ENCODE results near the gene MGARP. TPM values are rescaled to one million over a fixed set of nuclear protein-coding genes. Genes with fewer than 3 reads are reported as not detected.
A peak's percentile ranks its signal among the peaks of the same experiment; 100 is the strongest.

Gene MGARP
- polyA plus RNA-seq, 1 donor (not counting 4 experiments of a cell fraction or from before 2014, with no cell fraction given) = 0.94 TPM

DNA sequence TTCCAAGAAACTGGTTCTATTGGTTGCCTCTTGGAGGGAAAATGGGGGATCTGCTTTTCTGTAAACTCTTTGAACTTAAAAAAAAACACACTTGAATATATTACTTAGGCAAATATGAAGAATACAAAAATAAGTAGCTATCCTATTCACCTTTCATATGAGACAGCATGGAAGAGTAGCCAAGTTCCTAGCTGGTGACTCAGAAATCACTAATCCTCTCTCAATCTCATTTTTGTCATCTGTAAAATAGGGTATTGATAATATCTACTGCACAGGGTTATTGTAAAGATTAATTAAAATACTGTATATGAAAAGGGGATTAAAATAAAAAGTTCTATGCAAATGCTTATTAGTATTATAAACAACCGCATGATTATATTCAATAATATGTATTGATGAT lies 12.7 kb downstream of the MGARP start:
- no peak for FAIRE-seq

DNA sequence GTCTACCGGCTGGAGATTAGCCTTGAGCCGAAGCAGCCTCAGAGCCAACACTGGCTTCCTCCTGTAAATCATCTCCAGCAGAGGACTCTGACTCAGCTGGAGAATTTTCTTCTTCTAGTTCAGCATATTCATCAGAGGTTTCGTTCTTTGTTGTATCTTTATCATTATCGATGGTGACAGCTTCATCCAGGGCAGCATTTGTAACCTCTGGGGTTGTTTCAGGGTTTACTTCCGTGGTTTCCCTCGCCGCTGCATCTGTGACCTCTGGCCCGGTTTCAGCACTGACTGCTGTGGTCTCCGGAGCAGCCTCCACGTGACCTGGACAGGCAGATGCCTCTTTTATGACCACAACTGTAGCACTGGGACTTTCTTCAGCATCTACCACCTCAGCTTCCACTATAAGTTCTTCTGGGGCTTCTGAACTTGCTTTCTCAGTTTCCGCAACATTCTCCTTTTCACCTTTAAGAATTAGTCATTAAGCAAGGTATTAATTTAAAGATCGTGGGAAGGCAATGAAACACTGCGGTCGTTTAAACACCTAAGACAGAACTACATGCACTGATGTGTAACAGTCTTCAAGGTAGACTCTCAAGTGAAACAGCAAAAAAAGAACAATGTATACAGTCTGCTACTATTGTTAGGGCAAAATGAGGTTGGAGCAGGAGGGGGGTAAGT lies 13.3 kb downstream of the MGARP start:
- H2AFZ ChIP-seq (ENCODE audit: control insufficient read depth, low read length) = peak overlapping the region; percentile 37
- no peak for FAIRE-seq

More for the DNA sequence above, 12.7 kb downstream of the MGARP start:
- Histone ChIP-seq H2AFZ (ENCODE audit: control insufficient read depth, low read length) (no peak overlapping the region), H3K27ac (ENCODE audit: control insufficient read depth, insufficient read depth, low read length) (no peak overlapping the region), H3K9me3 (ENCODE audit: control insufficient read depth, low read depth, low read length) (no peaks in the 10 kb centered on the region), H3K9me1 (ENCODE audit: control insufficient read depth, extremely low read depth, insufficient read depth, low read length) (no peaks in the 10 kb centered on the region), H3K36me3 (ENCODE audit: control insufficient read depth in 2 of 2, extremely low read depth in 1 of 2, insufficient read depth in 2 of 2, low read length in 2 of 2) (no peaks in the 10 kb centered on the region), H4K20me1 (ENCODE audit: control insufficient read depth, extremely low read depth, insufficient read depth, low read length) (no peaks in the 10 kb centered on the region), H3K4me2 (ENCODE audit: control insufficient read depth, extremely low read depth, insufficient read depth, low read depth, low read length) (peak overlapping the region; percentile 56), H3K4me3 (ENCODE audit: control insufficient read depth in 2 of 3, extremely low read depth in 1 of 3, insufficient read depth in 2 of 3, low read depth in 1 of 3, low read length in 3 of 3) (no peak overlapping the region), H3K79me2 (ENCODE audit: control insufficient read depth, insufficient read depth, low read length) (no peaks in the 10 kb centered on the region), H3K4me1 (ENCODE audit: control insufficient read depth, extremely low read depth, insufficient read depth, low read length) (peaks cover 10% of the 10 kb centered on the region), H3K27me3 (ENCODE audit: control insufficient read depth, extremely low read depth, insufficient read depth, low read length) (no peaks in the 10 kb centered on the region), H3K9ac (ENCODE audit: control insufficient read depth, extremely low read depth, insufficient read depth, low read length) (no peak overlapping the region)
- TF ChIP-seq EZH2 (IDR thresholded peaks at IDR 0.05; ENCODE audit: low read length) = no peak
- TF ChIP-seq, protein P1, sequence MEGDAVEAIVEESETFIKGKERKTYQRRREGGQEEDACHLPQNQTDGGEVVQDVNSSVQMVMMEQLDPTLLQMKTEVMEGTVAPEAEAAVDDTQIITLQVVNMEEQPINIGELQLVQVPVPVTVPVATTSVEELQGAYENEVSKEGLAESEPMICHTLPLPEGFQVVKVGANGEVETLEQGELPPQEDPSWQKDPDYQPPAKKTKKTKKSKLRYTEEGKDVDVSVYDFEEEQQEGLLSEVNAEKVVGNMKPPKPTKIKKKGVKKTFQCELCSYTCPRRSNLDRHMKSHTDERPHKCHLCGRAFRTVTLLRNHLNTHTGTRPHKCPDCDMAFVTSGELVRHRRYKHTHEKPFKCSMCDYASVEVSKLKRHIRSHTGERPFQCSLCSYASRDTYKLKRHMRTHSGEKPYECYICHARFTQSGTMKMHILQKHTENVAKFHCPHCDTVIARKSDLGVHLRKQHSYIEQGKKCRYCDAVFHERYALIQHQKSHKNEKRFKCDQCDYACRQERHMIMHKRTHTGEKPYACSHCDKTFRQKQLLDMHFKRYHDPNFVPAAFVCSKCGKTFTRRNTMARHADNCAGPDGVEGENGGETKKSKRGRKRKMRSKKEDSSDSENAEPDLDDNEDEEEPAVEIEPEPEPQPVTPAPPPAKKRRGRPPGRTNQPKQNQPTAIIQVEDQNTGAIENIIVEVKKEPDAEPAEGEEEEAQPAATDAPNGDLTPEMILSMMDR (optimal IDR thresholded peaks at IDR 0.05 in 1 of 3, IDR thresholded peaks at IDR 0.05 in 1 of 3, conservative IDR thresholded peaks at IDR 0.05 in 1 of 3; ENCODE audit: extremely low read depth in 1 of 3, insufficient read depth in 2 of 3, low read length in 3 of 3) = no peak
- no peak for DNase-seq (ENCODE audit: low read depth, low spot score)
- dilution Hi-C loops (cut with MboI; ENCODE audit: extremely low pct_ligation_motif_present, low sequenced_read_pairs) = no loop called here

More for the DNA sequence above, 13.3 kb downstream of the MGARP start:
- TF ChIP-seq, protein P1 (optimal IDR thresholded peaks at IDR 0.05 in 1 of 3, IDR thresholded peaks at IDR 0.05 in 1 of 3, conservative IDR thresholded peaks at IDR 0.05 in 1 of 3; ENCODE audit: extremely low read depth in 1 of 3, insufficient read depth in 2 of 3, low read length in 3 of 3) = no peak
- no peak for TF ChIP-seq EZH2 (IDR thresholded peaks at IDR 0.05; ENCODE audit: low read length)
- dilution Hi-C loops (cut with MboI; ENCODE audit: extremely low pct_ligation_motif_present, low sequenced_read_pairs) = no loop called here
- Histone ChIP-seq H3K4me1 (ENCODE audit: control insufficient read depth, extremely low read depth, insufficient read depth, low read length) (peaks cover 10% of the 10 kb centered on the region), H3K9me3 (ENCODE audit: control insufficient read depth, low read depth, low read length) (no peaks in the 10 kb centered on the region), H3K36me3 (ENCODE audit: control insufficient read depth in 2 of 2, extremely low read depth in 1 of 2, insufficient read depth in 2 of 2, low read length in 2 of 2) (no peaks in the 10 kb centered on the region), H3K9ac (ENCODE audit: control insufficient read depth, extremely low read depth, insufficient read depth, low read length) (no peak overlapping the region), H3K27me3 (ENCODE audit: control insufficient read depth, extremely low read depth, insufficient read depth, low read length) (no peaks in the 10 kb centered on the region), H4K20me1 (ENCODE audit: control insufficient read depth, extremely low read depth, insufficient read depth, low read length) (no peaks in the 10 kb centered on the region), H3K9me1 (ENCODE audit: control insufficient read depth, extremely low read depth, insufficient read depth, low read length) (no peaks in the 10 kb centered on the region), H3K4me3 (ENCODE audit: control insufficient read depth in 2 of 3, extremely low read depth in 1 of 3, insufficient read depth in 2 of 3, low read depth in 1 of 3, low read length in 3 of 3) (peak overlapping the region in 2 of 3 experiments; percentile 26 to 47), H3K4me2 (ENCODE audit: control insufficient read depth, extremely low read depth, insufficient read depth, low read depth, low read length) (peak overlapping the region; percentile 56), H3K27ac (ENCODE audit: control insufficient read depth, insufficient read depth, low read length) (no peak overlapping the region), H3K79me2 (ENCODE audit: control insufficient read depth, insufficient read depth, low read length) (no peaks in the 10 kb centered on the region)
- DNase-seq (ENCODE audit: low read depth, low spot score) = no peak
